ENCODE results near the gene PLD5. TPM values are rescaled to one million over a fixed set of nuclear protein-coding genes. Genes with fewer than 3 reads are reported as not detected.

The PLD5 gene
- total and polyA plus RNA-seq, 9 donors, result 0.35 to 6.2 (median 1.1) TPM

GRCh38 chr1:242530761-242531160 is 6.3 kb upstream of the PLD5 start:
- H3K27ac ChIP-seq, result no peak overlapping the region
- no peak for DNase-seq
- H3K27me3 ChIP-seq, result no peaks in the 10 kb centered on the region
- intact Hi-C loops (cut with DNase I), result no loop called here
- TF ChIP-seq CTCF (IDR thresholded peaks at IDR 0.05), result no peak
- no peak for TF ChIP-seq EP300 (IDR thresholded peaks at IDR 0.05)
- no peak for TF ChIP-seq POLR2A (IDR thresholded peaks at IDR 0.05)
- no peaks in the 10 kb centered on the region for H3K4me1 ChIP-seq (ENCODE audit: insufficient read depth)
- H3K36me3 ChIP-seq, result no peaks in the 10 kb centered on the region
- H3K4me3 ChIP-seq, result no peak overlapping the region
- whole genome bisulfite sequencing, 3 donors, result 54 to 62% (median 55%) methylated on average over 1 of the region's 1 CpG
- no peaks in the 10 kb centered on the region for H3K9me3 ChIP-seq

- no peak for TF ChIP-seq CTCF (IDR thresholded peaks at IDR 0.05)
- no peak for TF ChIP-seq POLR2A (IDR thresholded peaks at IDR 0.05)
- TF ChIP-seq EP300 (IDR thresholded peaks at IDR 0.05), result no peak
- Histone ChIP-seq H3K4me3 (no peak overlapping the region), H3K9me3 (no peaks in the 10 kb centered on the region), H3K27ac (no peak overlapping the region), H3K36me3 (no peaks in the 10 kb centered on the region), H3K27me3 (no peaks in the 10 kb centered on the region), H3K4me1 (ENCODE audit: insufficient read depth) (peaks cover 4% of the 10 kb centered on the region)
- intact Hi-C loops (cut with DNase I), result no loop called here
- WGBS, 3 donors, result 73 to 86% (median 74%) methylated on average over 2 of the region's 2 CpGs
- no peak for DNase-seq
These were observed 1.3 kb upstream of the PLD5 start for GRCh38 chr1:242525769-242526168.

- DNase-seq, result no peak
- H3K27ac ChIP-seq, result no peak overlapping the region
- H3K27me3 ChIP-seq, result no peaks in the 10 kb centered on the region
- 4 to 8% (median 5%) methylated on average over 10 of the region's 10 CpGs for WGBS, 3 donors
- no peaks in the 10 kb centered on the region for H3K36me3 ChIP-seq
- intact Hi-C loops (cut with DNase I), result no loop called here
- TF ChIP-seq POLR2A (IDR thresholded peaks at IDR 0.05) (no peak), CTCF (IDR thresholded peaks at IDR 0.05) (no peak), EP300 (IDR thresholded peaks at IDR 0.05) (no peak)
- H3K4me1 ChIP-seq (ENCODE audit: insufficient read depth), result peaks cover 4% of the 10 kb centered on the region
- peak overlapping the region; percentile 40 for H3K4me3 ChIP-seq
- H3K9me3 ChIP-seq, result no peaks in the 10 kb centered on the region
These were observed 844 bp upstream of the PLD5 start for GRCh38 chr1:242525360-242525722.

GRCh38 chr1:242523719-242524570 is 552 bp downstream of the PLD5 start:
- Histone ChIP-seq H3K9me3 (no peaks in the 10 kb centered on the region), H3K36me3 (no peaks in the 10 kb centered on the region), H3K27me3 (no peaks in the 10 kb centered on the region), H3K27ac (peak overlapping the region in 1 of 2 donors; percentile 42), H3K4me1 (ENCODE audit: insufficient read depth) (peaks cover 4% of the 10 kb centered on the region), H3K4me3 (peak overlapping the region; percentile 40)
- WGBS, 3 donors, result 1 to 2% (median 2%) methylated on average over 60 to 76 of the region's 85 CpGs
- intact Hi-C loops (cut with DNase I), result no loop called here
- DNase-seq, result peak; percentile 18 to 65 (median 56)
- TF ChIP-seq EP300 (IDR thresholded peaks at IDR 0.05) (no peak), POLR2A (IDR thresholded peaks at IDR 0.05) (no peak), CTCF (IDR thresholded peaks at IDR 0.05) (no peak)

All from ovary (tissue), 9 donors.